Measurements from ENCODE around the gene AUTS2.

AUTS2 gene

GRCh38 chr7:70568674-70569334 is 970.5 kb downstream of the AUTS2 start:
- Histone ChIP-seq H3K27me3 (ENCODE audit: insufficient read depth, poor library complexity, severe bottlenecking) (no peaks in the 10 kb centered on the region), H3K27ac (replicated peaks) (no peak overlapping the region), H3K4me3 (replicated peaks; ENCODE audit: insufficient read depth, low read length) (no peak overlapping the region)
- no peak for TF ChIP-seq SPI1 (IDR thresholded peaks at IDR 0.05; ENCODE audit: borderline replicate concordance, low read depth)
- TF ChIP-seq CTCF (IDR thresholded peaks at IDR 0.05; ENCODE audit: insufficient read depth, low read length), result no peak
- TF ChIP-seq POLR2AphosphoS5 (IDR thresholded peaks at IDR 0.05; ENCODE audit: low read depth), result no peak
- DNase-seq (ENCODE audit: low read depth in 1 of 2, low spot score in 1 of 2), result no peak

- TF ChIP-seq POLR2AphosphoS5 (IDR thresholded peaks at IDR 0.05; ENCODE audit: low read depth), result no peak
- TF ChIP-seq SPI1 (IDR thresholded peaks at IDR 0.05; ENCODE audit: borderline replicate concordance, low read depth), result no peak
- no peak for TF ChIP-seq CTCF (IDR thresholded peaks at IDR 0.05; ENCODE audit: insufficient read depth, low read length)
- no peak for TF ChIP-seq REST (IDR thresholded peaks at IDR 0.05; ENCODE audit: insufficient replicate concordance, low read depth)
- no peak for TF ChIP-seq GABPA (IDR thresholded peaks at IDR 0.05; ENCODE audit: low read depth)
- no peaks in the 10 kb centered on the region for H3K27me3 ChIP-seq (ENCODE audit: insufficient read depth, poor library complexity, severe bottlenecking)
- no peak overlapping the region for H3K27ac ChIP-seq (replicated peaks)
- DNase-seq (ENCODE audit: low read depth in 1 of 2, low spot score in 1 of 2), result no peak
- H3K4me3 ChIP-seq (replicated peaks; ENCODE audit: insufficient read depth, low read length), result no peak overlapping the region
Measured at GRCh38 chr7:70569335-70569819, 971.1 kb downstream of the AUTS2 start.

GRCh38 chr7:70570029-70570428 is 971.8 kb downstream of the AUTS2 start:
- no peak for DNase-seq (ENCODE audit: low read depth in 1 of 2, low spot score in 1 of 2)
- Histone ChIP-seq H3K27ac (replicated peaks) (no peak overlapping the region), H3K4me3 (replicated peaks; ENCODE audit: insufficient read depth, low read length) (no peak overlapping the region), H3K27me3 (ENCODE audit: insufficient read depth, poor library complexity, severe bottlenecking) (no peaks in the 10 kb centered on the region)
- TF ChIP-seq REST (IDR thresholded peaks at IDR 0.05; ENCODE audit: insufficient replicate concordance, low read depth), result no peak
- TF ChIP-seq POLR2AphosphoS5 (IDR thresholded peaks at IDR 0.05; ENCODE audit: low read depth), result no peak
- no peak for TF ChIP-seq GABPA (IDR thresholded peaks at IDR 0.05; ENCODE audit: low read depth)
- TF ChIP-seq SPI1 (IDR thresholded peaks at IDR 0.05; ENCODE audit: borderline replicate concordance, low read depth), result no peak
- TF ChIP-seq CTCF (IDR thresholded peaks at IDR 0.05; ENCODE audit: insufficient read depth, low read length), result no peak

- H3K27me3 ChIP-seq (ENCODE audit: insufficient read depth, poor library complexity, severe bottlenecking), result no peaks in the 10 kb centered on the region
- H3K4me3 ChIP-seq (replicated peaks; ENCODE audit: insufficient read depth, low read length), result no peak overlapping the region
- DNase-seq (ENCODE audit: low read depth in 1 of 2, low spot score in 1 of 2), result no peak
- TF ChIP-seq GABPA (IDR thresholded peaks at IDR 0.05; ENCODE audit: low read depth) (no peak), REST (IDR thresholded peaks at IDR 0.05; ENCODE audit: insufficient replicate concordance, low read depth) (no peak), POLR2AphosphoS5 (IDR thresholded peaks at IDR 0.05; ENCODE audit: low read depth) (no peak)
- H3K27ac ChIP-seq (replicated peaks), result no peak overlapping the region
Measured at GRCh38 chr7:70570961-70571360, 972.7 kb downstream of the AUTS2 start.

All from HL-60 (cell line).